T-helper 17 cell (primary cell): ENCODE measurements around the gene GUF1. TPM values are rescaled to one million over a fixed set of nuclear protein-coding genes. Genes with fewer than 3 reads are reported as not detected.

ENCODE experiments used
- ATAC-seq: fragments of 150-1000 bp; cut with Tn5 transposase; 2 replicates; pipeline ENCODE4 v1.10.0; 2021; ENCODE audit warnings: mild to moderate bottlenecking, moderate library complexity
- DNase-seq, 3 donors: peaks; one replicate each; pipeline versions ENCODE4 v3.0.0 to v3.0.0-alpha.2; 2020 to 2021
- H3K9me3 ChIP-seq: one replicate; pipeline ENCODE4 v1.7.0; 2013; ENCODE audit warnings: low read length, mild to moderate bottlenecking; ENCODE audit not compliant: control insufficient read depth, poor library complexity, severe bottlenecking
- H3K27ac Mint-ChIP-seq: one replicate; pipeline ENCODE4 v1.8.0; 2022; ENCODE audit warnings: mild to moderate bottlenecking, moderate library complexity, mixed read lengths
- H3K27me3 Mint-ChIP-seq: one replicate; pipeline ENCODE4 v1.8.0; 2022; ENCODE audit warnings: mixed read lengths
- H3K36me3 Mint-ChIP-seq: one replicate; pipeline ENCODE4 v1.8.0; 2022; ENCODE audit warnings: low read depth, mixed read lengths
- H3K4me1 Mint-ChIP-seq: one replicate; pipeline ENCODE4 v1.8.0; 2022; ENCODE audit warnings: mild to moderate bottlenecking, mixed read lengths
- H3K4me3 Mint-ChIP-seq: one replicate; pipeline ENCODE4 v1.8.0; 2022; ENCODE audit warnings: mild to moderate bottlenecking, moderate library complexity, mixed read lengths
- total RNA-seq, 4 donors: library from RNA in 2 of 4; stranded (reverse) in 2 of 4; gene quantifications; one replicate each; pipeline ENCODE4 v1.2.3 and lab custom pipeline; 2022 to 2026

The GUF1 gene
- total RNA-seq (10 to 100 TPM; 15.7 to 19.3 TPM), total RNA-seq (lab: John Stamatoyannopoulos, UW) (34.0 to 42.9 reads per million in 2 donors)

- peak within 1 kb of the TSS; percentile 98 for H3K27ac Mint-ChIP-seq
- no peaks in the 10 kb centered on the region for H3K36me3 Mint-ChIP-seq
- H3K27me3 Mint-ChIP-seq, result no peaks in the 10 kb centered on the region
- no peaks in the 10 kb centered on the region for H3K9me3 ChIP-seq
- ATAC-seq, result peak; percentile 90
- peaks cover 19% of the 10 kb centered on the region for H3K4me1 Mint-ChIP-seq
- DNase-seq, result peak; percentile 72 to 83 (median 76)
- H3K4me3 Mint-ChIP-seq, result peak within 1 kb of the TSS; percentile 93
Measured at GRCh38 chr4:44678094-44679041, at the start of gene GUF1. Gene GUF1 (plus strand): TSS chr4:44678420. CDS start chr4:44678623, 203 bp downstream.

DNA sequence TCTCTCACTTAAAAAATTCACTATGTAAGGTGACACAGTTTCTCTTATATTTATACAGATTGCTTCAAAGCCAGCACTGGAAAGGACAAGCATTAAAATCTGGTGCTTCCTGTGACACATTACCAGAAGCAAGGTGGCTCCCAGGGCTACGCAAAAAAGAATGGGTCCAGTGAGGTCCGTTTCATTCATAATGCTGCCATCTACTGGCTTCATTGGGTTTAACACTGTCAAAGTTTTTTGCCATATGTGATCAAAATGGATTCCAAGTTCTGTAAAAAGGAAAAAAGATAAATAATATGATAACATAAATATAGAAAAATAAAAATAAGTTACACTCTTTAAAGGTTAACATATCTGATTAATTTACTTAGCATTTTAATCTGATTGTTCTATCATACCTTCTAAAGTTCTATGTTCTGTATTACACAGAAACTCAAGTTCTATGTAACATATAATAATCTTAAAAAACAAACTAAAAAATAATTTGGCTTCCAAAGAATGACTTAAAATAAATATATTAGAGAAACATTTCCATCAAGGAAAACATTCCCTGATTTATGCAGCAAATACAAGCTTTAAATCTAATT, 48.8 kb upstream of the GUF1 start:
- peaks cover 2% of the 10 kb centered on the region for H3K4me1 Mint-ChIP-seq
- H3K27me3 Mint-ChIP-seq, result peaks cover 10% of the 10 kb centered on the region
- no peaks in the 10 kb centered on the region for H3K36me3 Mint-ChIP-seq
- no peak for DNase-seq
- H3K4me3 Mint-ChIP-seq, result no peak overlapping the region
- peak; percentile 87 for ATAC-seq
- H3K27ac Mint-ChIP-seq, result no peak overlapping the region
- no peaks in the 10 kb centered on the region for H3K9me3 ChIP-seq

DNA sequence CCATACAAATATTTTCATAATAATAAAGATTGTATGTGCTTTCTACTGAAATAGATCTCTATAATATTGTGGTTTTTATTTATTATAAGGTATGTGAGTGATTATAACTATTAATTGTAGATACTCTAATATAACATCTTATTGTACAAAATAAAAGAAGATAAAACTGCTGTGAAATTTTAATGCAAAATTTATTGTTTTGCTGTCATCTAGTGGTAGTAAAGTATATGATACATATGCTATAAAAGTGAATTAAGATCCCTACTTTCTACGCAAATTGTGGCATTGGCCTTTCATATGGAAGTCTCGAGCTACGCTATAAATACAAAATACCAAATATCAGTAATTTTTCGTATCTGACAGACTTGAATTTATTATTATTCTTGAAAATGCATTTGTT, 46.1 kb upstream of the GUF1 start:
- peaks cover 4% of the 10 kb centered on the region for H3K4me1 Mint-ChIP-seq
- no peaks in the 10 kb centered on the region for H3K36me3 Mint-ChIP-seq
- no peaks in the 10 kb centered on the region for H3K9me3 ChIP-seq
- H3K4me3 Mint-ChIP-seq, result no peak overlapping the region
- no peak overlapping the region for H3K27ac Mint-ChIP-seq
- DNase-seq, result no peak
- ATAC-seq, result no peak
- H3K27me3 Mint-ChIP-seq, result peaks cover 23% of the 10 kb centered on the region

GRCh38 chr4:44632733-44633132, 45.5 kb upstream of the GUF1 start:
- H3K4me1 Mint-ChIP-seq, result peaks cover 4% of the 10 kb centered on the region
- H3K4me3 Mint-ChIP-seq, result no peak overlapping the region
- peaks cover 27% of the 10 kb centered on the region for H3K27me3 Mint-ChIP-seq
- ATAC-seq (no peak), DNase-seq (no peak)
- H3K9me3 ChIP-seq, result no peaks in the 10 kb centered on the region
- H3K36me3 Mint-ChIP-seq, result no peaks in the 10 kb centered on the region
- H3K27ac Mint-ChIP-seq, result no peak overlapping the region

DNA sequence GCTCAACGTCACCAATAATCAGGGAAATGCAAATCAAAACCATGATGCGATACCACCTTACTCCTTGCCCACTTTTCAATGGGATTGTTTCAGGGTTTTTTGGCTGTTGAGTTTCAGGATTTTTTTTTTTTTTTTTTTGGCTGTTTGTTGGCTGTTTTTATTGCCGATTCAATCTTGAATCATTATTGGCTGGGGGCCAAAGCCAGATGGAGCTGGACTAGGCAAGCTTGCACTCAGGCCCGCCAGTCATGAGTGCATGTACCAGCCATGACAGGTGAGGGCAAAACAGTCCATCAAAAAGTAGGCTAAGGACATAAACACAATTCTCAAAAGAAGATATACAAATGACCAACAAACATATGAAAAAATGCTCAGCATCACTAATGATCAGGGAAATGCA, 40.1 kb upstream of the GUF1 start:
- no peak overlapping the region for H3K4me3 Mint-ChIP-seq
- no peak for DNase-seq
- peaks cover 25% of the 10 kb centered on the region for H3K27me3 Mint-ChIP-seq
- no peaks in the 10 kb centered on the region for H3K9me3 ChIP-seq
- ATAC-seq, result no peak
- H3K36me3 Mint-ChIP-seq, result no peaks in the 10 kb centered on the region
- no peak overlapping the region for H3K27ac Mint-ChIP-seq
- H3K4me1 Mint-ChIP-seq, result peaks cover 2% of the 10 kb centered on the region

DNA sequence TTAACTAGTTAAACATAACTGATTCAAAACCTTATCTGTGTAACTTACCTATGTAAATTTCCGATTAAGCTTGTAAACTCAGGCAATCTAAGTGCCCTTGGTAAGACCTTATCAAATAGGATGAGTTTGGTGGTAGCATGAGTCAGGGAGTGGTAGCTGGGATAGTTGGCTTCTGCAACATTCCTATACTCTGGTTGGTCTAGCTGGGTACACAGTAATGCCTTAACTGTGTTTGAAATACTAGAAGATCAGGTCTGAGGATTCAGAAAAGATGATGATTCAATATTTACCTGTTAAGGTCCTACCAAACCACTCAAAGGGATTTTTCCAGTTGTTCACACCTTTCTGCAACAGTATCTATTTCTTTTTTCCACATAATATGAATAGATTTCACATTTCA, 32.1 kb upstream of the GUF1 start:
- Mint-ChIP-seq H3K36me3 (peaks cover 2% of the 10 kb centered on the region), H3K27me3 (peaks cover 7% of the 10 kb centered on the region), H3K4me1 (no peaks in the 10 kb centered on the region), H3K27ac (no peak overlapping the region), H3K4me3 (no peak overlapping the region)
- ATAC-seq (no peak), DNase-seq (no peak)
- H3K9me3 ChIP-seq, result no peaks in the 10 kb centered on the region

DNA sequence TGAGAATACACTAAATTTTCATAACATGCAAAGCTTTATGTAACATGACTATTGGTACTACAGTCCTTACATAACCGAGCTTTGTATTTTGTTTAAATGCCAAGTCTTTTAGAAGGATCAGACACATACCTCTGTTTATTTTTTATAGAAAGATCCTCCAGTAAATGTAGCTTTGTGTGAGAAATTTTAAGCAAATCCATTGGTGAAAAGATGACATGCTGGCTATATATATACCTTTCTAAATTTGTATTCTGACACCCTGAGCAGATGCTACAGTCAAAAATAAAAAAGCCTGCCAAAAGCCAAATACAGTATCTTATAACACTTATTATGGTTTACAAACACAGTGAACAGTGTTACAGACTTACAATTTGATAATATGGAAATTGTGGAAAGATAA, 26.8 kb upstream of the GUF1 start, which contains the start of gene YIPF7:
Gene YIPF7 (minus strand): TSS at position 201 of the 400 bp plus-strand sequence. CDS start 1,525 bp downstream, outside the sequence.
- ATAC-seq (no peak), DNase-seq (no peak)
- no peak within 1 kb of the TSS for H3K4me3 Mint-ChIP-seq
- no peak within 1 kb of the TSS for H3K27ac Mint-ChIP-seq
- H3K9me3 ChIP-seq, result no peaks in the 10 kb centered on the region
- peaks cover 19% of the 10 kb centered on the region for H3K27me3 Mint-ChIP-seq
- H3K4me1 Mint-ChIP-seq, result no peaks in the 10 kb centered on the region
- H3K36me3 Mint-ChIP-seq, result peaks cover 2% of the 10 kb centered on the region

GRCh38 chr4:44652002-44652401, 26.2 kb upstream of the GUF1 start:
- no peaks in the 10 kb centered on the region for H3K36me3 Mint-ChIP-seq
- no peak for DNase-seq

GRCh38 chr4:44660396-44660795, 17.8 kb upstream of the GUF1 start:
- H3K36me3 Mint-ChIP-seq, result no peaks in the 10 kb centered on the region
- peaks cover 22% of the 10 kb centered on the region for H3K27me3 Mint-ChIP-seq
- H3K4me3 Mint-ChIP-seq, result no peak overlapping the region
- H3K4me1 Mint-ChIP-seq, result no peaks in the 10 kb centered on the region
- ATAC-seq (no peak), DNase-seq (no peak)
- no peaks in the 10 kb centered on the region for H3K9me3 ChIP-seq
- no peak overlapping the region for H3K27ac Mint-ChIP-seq

More at GRCh38 chr4:44652002-44652401, 26.2 kb upstream of the GUF1 start:
- H3K9me3 ChIP-seq, result no peaks in the 10 kb centered on the region
- Mint-ChIP-seq H3K4me3 (no peak overlapping the region), H3K27me3 (peaks cover 14% of the 10 kb centered on the region), H3K27ac (no peak overlapping the region), H3K4me1 (no peaks in the 10 kb centered on the region)
- no peak for ATAC-seq

DNA sequence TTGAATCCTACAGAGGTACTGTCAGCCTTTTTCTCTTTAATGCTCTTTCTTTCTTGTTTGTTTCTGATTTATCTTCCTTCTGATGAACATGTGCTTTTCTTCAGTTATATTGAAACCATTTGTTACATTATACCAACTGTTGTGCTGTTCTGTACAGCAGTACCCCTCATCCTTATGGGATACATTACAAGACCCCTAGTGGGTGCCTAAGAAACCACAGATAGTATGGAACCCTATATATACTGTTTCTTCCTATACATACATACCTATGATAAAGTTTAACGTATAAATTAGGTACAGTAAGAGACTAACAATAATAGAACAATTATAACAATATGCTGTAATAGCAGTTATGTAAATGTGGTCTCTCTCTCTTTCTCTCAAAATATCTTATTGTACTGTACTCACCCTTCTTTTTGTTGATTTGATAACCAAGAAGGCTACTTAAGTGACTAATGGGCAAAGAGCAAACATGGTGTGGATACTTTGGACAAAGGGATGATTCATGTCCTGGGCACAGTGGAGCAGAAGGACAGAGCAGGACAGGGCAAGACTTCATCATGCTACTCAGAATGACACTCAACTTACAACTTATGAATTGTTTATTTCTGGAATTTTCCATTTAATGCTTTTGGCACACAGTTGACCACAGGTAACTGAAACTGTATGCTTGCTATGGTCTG, 16.1 kb upstream of the GUF1 start:
- H3K27me3 Mint-ChIP-seq, result peaks cover 18% of the 10 kb centered on the region
- H3K4me1 Mint-ChIP-seq, result no peaks in the 10 kb centered on the region
- no peak overlapping the region for H3K4me3 Mint-ChIP-seq
- ATAC-seq (no peak), DNase-seq (no peak)
- no peak overlapping the region for H3K27ac Mint-ChIP-seq
- no peaks in the 10 kb centered on the region for H3K9me3 ChIP-seq
- H3K36me3 Mint-ChIP-seq, result no peaks in the 10 kb centered on the region

GRCh38 chr4:44662623-44663005, 15.6 kb upstream of the GUF1 start:
- H3K27me3 Mint-ChIP-seq, result peaks cover 19% of the 10 kb centered on the region
- no peak overlapping the region for H3K27ac Mint-ChIP-seq
- no peak overlapping the region for H3K4me3 Mint-ChIP-seq
- DNase-seq (no peak), ATAC-seq (no peak)
- H3K4me1 Mint-ChIP-seq, result no peaks in the 10 kb centered on the region
- no peaks in the 10 kb centered on the region for H3K36me3 Mint-ChIP-seq
- H3K9me3 ChIP-seq, result no peaks in the 10 kb centered on the region

GRCh38 chr4:44663539-44664263, 14.5 kb upstream of the GUF1 start:
- H3K36me3 Mint-ChIP-seq, result no peaks in the 10 kb centered on the region
- H3K27me3 Mint-ChIP-seq, result peaks cover 16% of the 10 kb centered on the region
- H3K27ac Mint-ChIP-seq, result no peak overlapping the region
- no peak for DNase-seq
- H3K9me3 ChIP-seq, result no peaks in the 10 kb centered on the region
- H3K4me3 Mint-ChIP-seq, result no peak overlapping the region
- no peak for ATAC-seq
- no peaks in the 10 kb centered on the region for H3K4me1 Mint-ChIP-seq

- DNase-seq, result no peak
- no peak for ATAC-seq
- no peaks in the 10 kb centered on the region for H3K9me3 ChIP-seq
- peaks cover 36% of the 10 kb centered on the region for H3K27me3 Mint-ChIP-seq
- H3K36me3 Mint-ChIP-seq, result peaks cover 2% of the 10 kb centered on the region
- no peak overlapping the region for H3K27ac Mint-ChIP-seq
- H3K4me1 Mint-ChIP-seq, result no peaks in the 10 kb centered on the region
- no peak overlapping the region for H3K4me3 Mint-ChIP-seq
Measured at GRCh38 chr4:44668526-44668925, 9.7 kb upstream of the GUF1 start.
